Ovary (tissue), 9 donors: ENCODE data around the gene ATL3. TPM values are rescaled to one million over a fixed set of nuclear protein-coding genes. Genes with fewer than 3 reads are reported as not detected.
A peak's percentile ranks its signal among the peaks of the same experiment; 100 is the strongest.

Experiments
- DNase-seq, 5 donors: peaks; one replicate each; pipeline ENCODE4 v3.0.0-alpha.2; 2019 to 2020
- H3K27ac ChIP-seq, 2 donors: fragments of 200-600 bp; one replicate each; pipeline versions ENCODE4 v1.5.1 to v1.8.0; 2019 to 2022
- H3K27me3 ChIP-seq: fragments of 200-600 bp; one replicate; pipeline ENCODE4 v1.8.0; 2022
- H3K36me3 ChIP-seq: fragments of 200-600 bp; sonication (generic); one replicate; pipeline ENCODE4 v1.5.1; 2019
- H3K4me1 ChIP-seq: one replicate; pipeline ENCODE4 v1.8.1; 2013; ENCODE audit warnings: mild to moderate bottlenecking, moderate library complexity; ENCODE audit not compliant: insufficient read depth
- H3K4me3 ChIP-seq: fragments of 200-600 bp; sonication (generic); one replicate; pipeline ENCODE4 v1.5.1; 2017
- H3K9me3 ChIP-seq, 2 donors: fragments of 200-600 bp in 1 of 2; sonication (generic) in 1 of 2; one replicate each; pipeline versions ENCODE4 v1.5.1 to v1.8.1; 2013 to 2019; ENCODE audit warnings: mild to moderate bottlenecking in 1 of 2, moderate library complexity in 1 of 2
- EP300 ChIP-seq: sonication (generic); formaldehyde crosslinking; IDR thresholded peaks from one replicate; pipeline ENCODE4 v1.6.1; 2017; ENCODE audit warnings: antibody characterized with exemption
- POLR2A ChIP-seq: fragments of 450-650 bp; IDR thresholded peaks from one replicate; pipeline ENCODE4 v1.6.1; 2017; ENCODE audit warnings: antibody characterized with exemption, mild to moderate bottlenecking, moderate library complexity
- WGBS, 3 donors: extraction: QIAGEN DNeasy Blood & Tissue Kit in 1 of 3; methylation state at CpG; one replicate each; pipeline versions ENCODE4 v1.1.5 to v1.1.7; 2013 to 2017; 5-methylcytosine and 5-hydroxymethylcytosine counted together
- intact Hi-C, 4 donors: fragments of 100-400 bp; cut with DNase I; formaldehyde crosslinking; loops; one replicate each; pipeline versions ENCODE4 v1.11.0 to v1.15.1; 2022 to 2023
- polyA plus RNA-seq, 2 donors: library from polyadenylated mRNA; stranded (reverse); fragments of 200-250 nt in 1 of 2; fragments of 350-450 nt in 1 of 2; fragmentation: Illumina TruSeq in 1 of 2; extraction: RNeasy Lipid Tissue Mini Kit (QIAGEN cat#74804) in 1 of 2; gene quantifications; one replicate each; pipeline ENCODE4 v1.2.3, GENCODE V29; 2013 to 2014
- total RNA-seq, 7 donors: library from RNA; depleted of rRNA in 2 of 7; stranded (reverse); fragments of >200 nt in 2 of 7; fragmentation: NEBNext Ultra II Directional in 3 of 7; extraction: Animal tissue kit (Norgen Biotek cat#: 25700) in 3 of 7; gene quantifications; one replicate each; pipeline versions ENCODE4 v1.1.0 to v1.2.4, GENCODE V29; 2016 to 2023
- TF ChIP-seq, protein P1 (sequence below), 3 donors: fragments of 450-650 bp in 2 of 3; fragments of 200-600 bp in 1 of 3; IDR thresholded peaks; one replicate each; pipeline versions ENCODE4 v1.5.1 to v1.8.0; 2016 to 2022; ENCODE audit warnings: antibody characterized with exemption in 3 of 3, mild to moderate bottlenecking in 1 of 3
- donor health status: DM: no; HTN: no; CAD: no; lungs with moderate emphysema.
- donor health status: DM: no; HTN: no; CAD: no.
- donor health status: Bipolar disorder and iron deficiency.
- donor health status: DM: yes; HTN: yes; CAD: no.
- donor health status: DM: no; HTN: no; CAD: no.
- donor health status: DM: yes; HTN: yes; CAD: no.

Gene ATL3
- total and polyA plus RNA-seq, 9 donors, result 16.5 to 81.8 (median 51.9) TPM

DNA sequence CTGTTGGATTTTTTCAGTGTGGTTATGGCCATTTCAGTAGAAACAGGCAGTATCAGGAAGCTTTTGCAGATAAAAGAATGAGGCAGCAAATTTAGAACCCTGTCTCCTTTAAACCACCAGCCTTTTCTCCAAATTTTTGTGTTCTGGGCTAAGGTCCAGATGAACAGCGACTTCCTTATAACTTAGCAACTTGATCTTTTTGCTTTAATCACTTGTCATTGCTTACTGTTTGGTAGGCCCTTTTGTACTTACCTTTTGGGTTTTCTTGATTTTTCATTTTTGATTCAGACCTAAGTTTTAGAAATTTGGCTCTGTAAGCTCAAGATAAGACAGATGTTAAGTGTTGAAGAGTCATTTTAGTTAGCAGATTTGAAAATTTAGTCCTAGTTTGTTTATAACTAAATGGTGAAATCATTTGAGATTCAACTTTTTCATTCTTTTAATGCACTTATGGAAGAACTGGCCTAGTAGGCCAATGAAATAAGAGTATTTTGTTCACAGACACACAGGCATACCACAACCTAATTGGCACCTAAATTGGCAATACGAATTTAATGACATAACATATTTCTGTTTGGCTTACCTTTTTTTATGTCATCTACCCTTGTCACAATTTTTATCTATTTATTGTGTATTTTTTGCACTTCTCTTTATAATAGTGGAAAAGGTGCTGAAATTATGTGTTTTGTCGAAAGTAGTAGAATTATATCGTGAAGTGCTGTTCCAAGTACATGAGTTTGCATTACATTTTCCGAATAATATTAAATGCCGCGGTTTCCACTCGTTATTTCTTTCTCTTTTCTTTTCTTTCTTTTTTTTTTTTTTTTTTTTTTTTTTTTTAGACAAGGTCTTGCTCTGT lies 12.2 kb upstream of the ATL3 start:
- WGBS, 3 donors, result 75 to 79% (median 77%) methylated on average over 8 of the region's 8 CpGs
- no peaks in the 10 kb centered on the region for H3K4me1 ChIP-seq
- H3K9me3 ChIP-seq, result no peaks in the 10 kb centered on the region
- intact Hi-C loops, result loop anchor here in 1 of 4 donors (10.0 kb wide), 1 partner anchor 81 kb away; the partner anchor contains the start of gene ZFTA
- peak overlapping the region in 1 of 2 donors; percentile 0 for H3K27ac ChIP-seq
- DNase-seq, result no peak
- H3K36me3 ChIP-seq, result no peaks in the 10 kb centered on the region
- no peak for TF ChIP-seq POLR2A
- TF ChIP-seq EP300, result no peak
- TF ChIP-seq, protein P1, sequence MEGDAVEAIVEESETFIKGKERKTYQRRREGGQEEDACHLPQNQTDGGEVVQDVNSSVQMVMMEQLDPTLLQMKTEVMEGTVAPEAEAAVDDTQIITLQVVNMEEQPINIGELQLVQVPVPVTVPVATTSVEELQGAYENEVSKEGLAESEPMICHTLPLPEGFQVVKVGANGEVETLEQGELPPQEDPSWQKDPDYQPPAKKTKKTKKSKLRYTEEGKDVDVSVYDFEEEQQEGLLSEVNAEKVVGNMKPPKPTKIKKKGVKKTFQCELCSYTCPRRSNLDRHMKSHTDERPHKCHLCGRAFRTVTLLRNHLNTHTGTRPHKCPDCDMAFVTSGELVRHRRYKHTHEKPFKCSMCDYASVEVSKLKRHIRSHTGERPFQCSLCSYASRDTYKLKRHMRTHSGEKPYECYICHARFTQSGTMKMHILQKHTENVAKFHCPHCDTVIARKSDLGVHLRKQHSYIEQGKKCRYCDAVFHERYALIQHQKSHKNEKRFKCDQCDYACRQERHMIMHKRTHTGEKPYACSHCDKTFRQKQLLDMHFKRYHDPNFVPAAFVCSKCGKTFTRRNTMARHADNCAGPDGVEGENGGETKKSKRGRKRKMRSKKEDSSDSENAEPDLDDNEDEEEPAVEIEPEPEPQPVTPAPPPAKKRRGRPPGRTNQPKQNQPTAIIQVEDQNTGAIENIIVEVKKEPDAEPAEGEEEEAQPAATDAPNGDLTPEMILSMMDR (IDR thresholded peaks at IDR 0.05), result no peak
- no peaks in the 10 kb centered on the region for H3K27me3 ChIP-seq
- H3K4me3 ChIP-seq, result peak overlapping the region; percentile 97

DNA sequence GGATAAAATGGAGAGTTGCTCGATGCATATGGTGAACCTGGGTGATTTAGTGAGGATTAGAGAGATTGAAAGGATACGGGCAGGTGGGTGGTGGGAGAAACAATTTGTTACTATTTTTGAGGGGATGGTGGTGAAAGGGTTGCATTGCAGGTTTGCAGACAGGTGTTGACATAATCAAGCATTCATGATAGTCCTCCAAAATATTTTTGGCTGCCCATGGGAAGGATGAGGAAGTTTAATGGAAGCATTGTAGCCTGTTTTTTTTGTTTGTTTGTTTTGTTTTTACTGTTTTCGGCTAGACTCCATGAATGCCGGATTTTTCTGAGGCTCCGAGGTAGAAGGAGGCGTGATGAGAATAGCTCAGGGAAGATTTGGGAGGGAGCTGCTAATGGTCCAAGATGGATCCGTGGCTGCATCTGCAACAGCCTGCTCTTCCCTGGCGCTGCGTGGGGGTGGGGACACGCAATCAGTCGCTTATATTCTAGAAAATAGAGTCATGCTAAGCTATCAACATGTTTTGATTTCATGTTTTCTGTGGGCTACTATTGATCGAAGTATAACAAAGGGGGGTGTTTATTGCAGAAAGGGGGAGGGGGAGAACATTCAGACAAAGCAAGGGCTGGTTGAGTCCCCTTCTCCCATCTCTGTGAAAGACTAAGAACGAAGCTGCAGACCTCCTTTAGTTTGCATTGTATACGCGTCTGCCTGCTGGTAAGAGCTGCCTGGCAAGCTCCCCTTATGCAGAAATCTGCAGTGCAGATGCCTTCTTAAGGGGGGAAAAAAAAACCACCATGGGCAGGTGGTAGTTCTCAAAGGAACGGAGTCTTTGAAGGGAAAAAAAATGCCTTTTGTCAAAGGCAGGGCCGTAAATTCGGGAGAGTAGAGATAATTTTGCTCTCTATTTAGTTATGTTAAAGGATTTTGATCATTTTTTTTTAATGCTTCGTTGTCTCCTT lies 11.2 kb upstream of the ATL3 start:
- TF ChIP-seq, protein P1 (IDR thresholded peaks at IDR 0.05), result peak in 2 of 3 donors; percentile 3 to 39
- TF ChIP-seq POLR2A, result no peak
- H3K27me3 ChIP-seq, result no peaks in the 10 kb centered on the region
- WGBS, 3 donors, result 1 to 2% (median 2%) methylated on average over 19 of the region's 19 CpGs
- H3K36me3 ChIP-seq, result no peaks in the 10 kb centered on the region
- DNase-seq, result peak in 2 of 5 donors; percentile 42 to 43
- H3K4me3 ChIP-seq, result peak overlapping the region; percentile 97
- H3K9me3 ChIP-seq, result no peaks in the 10 kb centered on the region
- intact Hi-C loops, result loop anchor here in 1 of 4 donors (10.0 kb wide), 1 partner anchor 82 kb away; the partner anchor contains the start of gene ZFTA
- no peaks in the 10 kb centered on the region for H3K4me1 ChIP-seq
- peak overlapping the region; percentile 76 to 87 for H3K27ac ChIP-seq

- Histone ChIP-seq H3K36me3 (no peaks in the 10 kb centered on the region), H3K4me3 (peak within 1 kb of the TSS; percentile 97), H3K27ac (peak within 1 kb of the TSS; percentile 76 to 87), H3K4me1 (no peaks in the 10 kb centered on the region), H3K9me3 (no peaks in the 10 kb centered on the region), H3K27me3 (no peaks in the 10 kb centered on the region)
- peak; percentile 95 to 99 (median 96) for DNase-seq
- TF ChIP-seq POLR2A, result peak; percentile 92
- TF ChIP-seq, protein P1 (IDR thresholded peaks at IDR 0.05), result peak; percentile 12 to 39 (median 31)
- TF ChIP-seq EP300, result no peak
- intact Hi-C loops, result loop anchor here in 1 of 4 donors (10.0 kb wide), 1 partner anchor 83 kb away; the partner anchor contains the start of gene ZFTA
- 0 to 1% (median 0%) methylated on average over 68 to 74 of the region's 74 CpGs for WGBS, 3 donors
These were observed 10.3 kb upstream of the ATL3 start, which contains the start of gene RTN3 for GRCh38 chr11:63681321-63682065. Gene RTN3, plus strand, starts transcription at chr11:63681500. Its CDS starts 137 bp downstream, at chr11:63681637.
